Measurements from ENCODE around the gene PSMD1.

PSMD1 gene

GRCh38 chr2:231207734-231208133 lies 151.1 kb downstream of the PSMD1 start:
- Histone ChIP-seq H3F3A (ENCODE audit: control insufficient read depth, insufficient read depth) (peaks cover 4% of the 10 kb centered on the region; the same call in 1 of the 2 replicates), H4K20me1 (ENCODE audit: control insufficient read depth, insufficient read depth, low read depth, low read length) (no peaks in the 10 kb centered on the region), H3K36me3 (ENCODE audit: control insufficient read depth, low read length) (no peaks in the 10 kb centered on the region), H3K27ac (ENCODE audit: low read depth, low read length) (no peak overlapping the region), H3K4me3 (ENCODE audit: low read length) (no peak overlapping the region), H3K4me2 (ENCODE audit: low read length) (peak overlapping the region; percentile 7), H3K9me3 (ENCODE audit: control insufficient read depth, insufficient read depth, low read length) (no peaks in the 10 kb centered on the region), H3K9me2 (replicated peaks; ENCODE audit: control insufficient read depth, low read length) (no peaks in the 10 kb centered on the region), H3K79me2 (ENCODE audit: control insufficient read depth, low read length) (no peaks in the 10 kb centered on the region), H3K4me1 (ENCODE audit: control insufficient read depth, low read length) (peaks cover 14% of the 10 kb centered on the region), H3K27me3 (ENCODE audit: control insufficient read depth, low read length) (no peaks in the 10 kb centered on the region)
- TF ChIP-seq EZH2phosphoT487 (IDR thresholded peaks at IDR 0.05; ENCODE audit: borderline replicate concordance, low read length), result no peak

- no peak overlapping the region for H3K4me3 ChIP-seq (ENCODE audit: low read length)
- no peak for TF ChIP-seq CTCF (IDR thresholded peaks at IDR 0.05; ENCODE audit: low read depth, low read length, poor library complexity, severe bottlenecking)
- no peak for TF ChIP-seq EZH2phosphoT487 (IDR thresholded peaks at IDR 0.05; ENCODE audit: borderline replicate concordance, low read length)
- no peak overlapping the region for H3K4me2 ChIP-seq (ENCODE audit: low read length)
Measured at GRCh38 chr2:231210782-231211181, 154.1 kb downstream of the PSMD1 start.

GRCh38 chr2:231211486-231211885 lies 154.8 kb downstream of the PSMD1 start:
- Histone ChIP-seq H3K27ac (ENCODE audit: low read depth, low read length) (no peak overlapping the region), H3K36me3 (ENCODE audit: control insufficient read depth, low read length) (no peaks in the 10 kb centered on the region), H3K9me3 (ENCODE audit: control insufficient read depth, insufficient read depth, low read length) (no peaks in the 10 kb centered on the region), H3K4me3 (ENCODE audit: low read length) (no peak overlapping the region), H3K27me3 (ENCODE audit: control insufficient read depth, low read length) (no peaks in the 10 kb centered on the region), H3K9me2 (replicated peaks; ENCODE audit: control insufficient read depth, low read length) (no peaks in the 10 kb centered on the region), H3K4me1 (ENCODE audit: control insufficient read depth, low read length) (peaks cover 14% of the 10 kb centered on the region), H4K20me1 (ENCODE audit: control insufficient read depth, insufficient read depth, low read depth, low read length) (no peaks in the 10 kb centered on the region), H3K4me2 (ENCODE audit: low read length) (no peak overlapping the region), H3F3A (ENCODE audit: control insufficient read depth, insufficient read depth) (peaks cover under 1% of the 10 kb centered on the region; the same call in 1 of the 2 replicates), H3K79me2 (ENCODE audit: control insufficient read depth, low read length) (no peaks in the 10 kb centered on the region)
- TF ChIP-seq EZH2phosphoT487 (IDR thresholded peaks at IDR 0.05; ENCODE audit: borderline replicate concordance, low read length) (no peak), CTCF (IDR thresholded peaks at IDR 0.05; ENCODE audit: low read depth, low read length, poor library complexity, severe bottlenecking) (no peak)

More at GRCh38 chr2:231210782-231211181, 154.1 kb downstream of the PSMD1 start:
- Histone ChIP-seq H3K4me1 (ENCODE audit: control insufficient read depth, low read length) (peaks cover 14% of the 10 kb centered on the region), H3K27me3 (ENCODE audit: control insufficient read depth, low read length) (no peaks in the 10 kb centered on the region), H3F3A (ENCODE audit: control insufficient read depth, insufficient read depth) (peaks cover 4% of the 10 kb centered on the region; the same call in 1 of the 2 replicates), H3K9me2 (replicated peaks; ENCODE audit: control insufficient read depth, low read length) (no peaks in the 10 kb centered on the region), H3K27ac (ENCODE audit: low read depth, low read length) (no peak overlapping the region), H4K20me1 (ENCODE audit: control insufficient read depth, insufficient read depth, low read depth, low read length) (no peaks in the 10 kb centered on the region), H3K9me3 (ENCODE audit: control insufficient read depth, insufficient read depth, low read length) (no peaks in the 10 kb centered on the region), H3K36me3 (ENCODE audit: control insufficient read depth, low read length) (no peaks in the 10 kb centered on the region), H3K79me2 (ENCODE audit: control insufficient read depth, low read length) (no peaks in the 10 kb centered on the region)

GRCh38 chr2:231212329-231212845 lies 155.7 kb downstream of the PSMD1 start:
- Histone ChIP-seq H3K9me3 (ENCODE audit: control insufficient read depth, insufficient read depth, low read length) (no peaks in the 10 kb centered on the region), H3K4me3 (ENCODE audit: low read length) (no peak overlapping the region), H3K36me3 (ENCODE audit: control insufficient read depth, low read length) (no peaks in the 10 kb centered on the region), H3K4me1 (ENCODE audit: control insufficient read depth, low read length) (peaks cover 14% of the 10 kb centered on the region), H3K27ac (ENCODE audit: low read depth, low read length) (no peak overlapping the region), H3K27me3 (ENCODE audit: control insufficient read depth, low read length) (no peaks in the 10 kb centered on the region), H3F3A (ENCODE audit: control insufficient read depth, insufficient read depth) (no peaks in the 10 kb centered on the region), H3K4me2 (ENCODE audit: low read length) (no peak overlapping the region), H3K79me2 (ENCODE audit: control insufficient read depth, low read length) (no peaks in the 10 kb centered on the region), H3K9me2 (replicated peaks; ENCODE audit: control insufficient read depth, low read length) (no peaks in the 10 kb centered on the region), H4K20me1 (ENCODE audit: control insufficient read depth, insufficient read depth, low read depth, low read length) (no peaks in the 10 kb centered on the region)
- TF ChIP-seq CTCF (IDR thresholded peaks at IDR 0.05; ENCODE audit: low read depth, low read length, poor library complexity, severe bottlenecking) (no peak), EZH2phosphoT487 (IDR thresholded peaks at IDR 0.05; ENCODE audit: borderline replicate concordance, low read length) (no peak)
